HL-60 (cell line): ENCODE data around the gene TMEM117.

ENCODE experiments used
- DNase-seq, 2 experiments: peaks; one replicate each; pipeline ENCODE4 v3.0.0-alpha.2; 2010 to 2020; ENCODE audit warnings: low read depth in 1 of 2, low spot score in 1 of 2
- H3K27ac ChIP-seq: fragments of 250-450 bp; sonication (Bioruptor Pico); replicated peaks from 2 replicates; pipeline ENCODE4 v1.5.1; 2020; ENCODE audit warnings: mild to moderate bottlenecking, moderate library complexity
- H3K27me3 ChIP-seq: fragments of 250-450 bp; sonication (Bioruptor Pico); 2 replicates; pipeline ENCODE4 v1.5.1; 2021; ENCODE audit warnings: mild to moderate bottlenecking, moderate library complexity; ENCODE audit not compliant: insufficient read depth, poor library complexity, severe bottlenecking
- H3K4me3 ChIP-seq: replicated peaks from 2 replicates; pipeline ENCODE4 v1.5.1; 2011; ENCODE audit warnings: mild to moderate bottlenecking, control low read depth, low read length; ENCODE audit not compliant: insufficient read depth
- CTCF ChIP-seq: IDR thresholded peaks from one replicate; pipeline ENCODE4 v1.5.1; 2011; ENCODE audit warnings: low read length, control low read depth, inconsistent platforms; ENCODE audit not compliant: insufficient read depth
- GABPA ChIP-seq: IDR thresholded peaks from 2 replicates; pipeline ENCODE4 v1.6.1; 2012; ENCODE audit warnings: low read depth
- POLR2AphosphoS5 ChIP-seq: IDR thresholded peaks from 2 replicates; pipeline ENCODE4 v1.6.1; 2012; ENCODE audit warnings: low read depth
- SPI1 ChIP-seq: IDR thresholded peaks from 2 replicates; pipeline ENCODE4 v1.6.1; 2012; ENCODE audit warnings: low read depth, mild to moderate bottlenecking, borderline replicate concordance
- TF ChIP-seq, protein P1 (sequence below): IDR thresholded peaks from 2 replicates; pipeline ENCODE4 v1.6.1; 2012; ENCODE audit warnings: low read depth; ENCODE audit not compliant: insufficient replicate concordance

The TMEM117 gene

DNA sequence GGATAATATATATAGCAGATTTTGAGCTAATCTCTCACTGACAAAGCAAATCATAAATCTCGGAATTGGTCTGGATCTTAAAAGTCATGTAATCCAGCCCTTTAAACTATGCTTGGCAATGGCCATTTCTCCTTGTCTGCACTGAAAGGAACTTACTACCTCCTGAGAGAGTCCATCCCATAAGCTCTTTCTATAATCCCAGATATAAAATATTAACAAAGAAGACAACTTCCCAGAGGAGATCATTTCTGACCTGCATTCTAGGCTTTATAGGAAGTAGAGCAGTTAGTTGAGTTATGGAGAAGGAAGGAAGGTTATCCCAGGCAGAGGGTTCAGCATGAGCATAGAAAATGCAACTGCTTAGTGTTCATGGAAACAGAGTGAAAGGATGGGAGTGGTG lies 99.7 kb downstream of the TMEM117 start:
- TF ChIP-seq SPI1 = no peak
- TF ChIP-seq CTCF = no peak
- TF ChIP-seq, protein P1, sequence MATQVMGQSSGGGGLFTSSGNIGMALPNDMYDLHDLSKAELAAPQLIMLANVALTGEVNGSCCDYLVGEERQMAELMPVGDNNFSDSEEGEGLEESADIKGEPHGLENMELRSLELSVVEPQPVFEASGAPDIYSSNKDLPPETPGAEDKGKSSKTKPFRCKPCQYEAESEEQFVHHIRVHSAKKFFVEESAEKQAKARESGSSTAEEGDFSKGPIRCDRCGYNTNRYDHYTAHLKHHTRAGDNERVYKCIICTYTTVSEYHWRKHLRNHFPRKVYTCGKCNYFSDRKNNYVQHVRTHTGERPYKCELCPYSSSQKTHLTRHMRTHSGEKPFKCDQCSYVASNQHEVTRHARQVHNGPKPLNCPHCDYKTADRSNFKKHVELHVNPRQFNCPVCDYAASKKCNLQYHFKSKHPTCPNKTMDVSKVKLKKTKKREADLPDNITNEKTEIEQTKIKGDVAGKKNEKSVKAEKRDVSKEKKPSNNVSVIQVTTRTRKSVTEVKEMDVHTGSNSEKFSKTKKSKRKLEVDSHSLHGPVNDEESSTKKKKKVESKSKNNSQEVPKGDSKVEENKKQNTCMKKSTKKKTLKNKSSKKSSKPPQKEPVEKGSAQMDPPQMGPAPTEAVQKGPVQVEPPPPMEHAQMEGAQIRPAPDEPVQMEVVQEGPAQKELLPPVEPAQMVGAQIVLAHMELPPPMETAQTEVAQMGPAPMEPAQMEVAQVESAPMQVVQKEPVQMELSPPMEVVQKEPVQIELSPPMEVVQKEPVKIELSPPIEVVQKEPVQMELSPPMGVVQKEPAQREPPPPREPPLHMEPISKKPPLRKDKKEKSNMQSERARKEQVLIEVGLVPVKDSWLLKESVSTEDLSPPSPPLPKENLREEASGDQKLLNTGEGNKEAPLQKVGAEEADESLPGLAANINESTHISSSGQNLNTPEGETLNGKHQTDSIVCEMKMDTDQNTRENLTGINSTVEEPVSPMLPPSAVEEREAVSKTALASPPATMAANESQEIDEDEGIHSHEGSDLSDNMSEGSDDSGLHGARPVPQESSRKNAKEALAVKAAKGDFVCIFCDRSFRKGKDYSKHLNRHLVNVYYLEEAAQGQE = no peak
- no peak for TF ChIP-seq GABPA
- no peak for TF ChIP-seq POLR2AphosphoS5
- no peak for DNase-seq
- Histone ChIP-seq H3K4me3 (no peak overlapping the region), H3K27me3 (no peaks in the 10 kb centered on the region), H3K27ac (no peak overlapping the region)

GRCh38 chr12:43937947-43938346 lies 102.1 kb downstream of the TMEM117 start:
- no peak overlapping the region for H3K27ac ChIP-seq
- TF ChIP-seq CTCF = no peak
- TF ChIP-seq GABPA = no peak
- TF ChIP-seq POLR2AphosphoS5 = no peak
- TF ChIP-seq, protein P1 = no peak
- no peak for TF ChIP-seq SPI1
- H3K4me3 ChIP-seq = no peak overlapping the region
- DNase-seq = no peak
- H3K27me3 ChIP-seq = peaks cover 4% of the 10 kb centered on the region

DNA sequence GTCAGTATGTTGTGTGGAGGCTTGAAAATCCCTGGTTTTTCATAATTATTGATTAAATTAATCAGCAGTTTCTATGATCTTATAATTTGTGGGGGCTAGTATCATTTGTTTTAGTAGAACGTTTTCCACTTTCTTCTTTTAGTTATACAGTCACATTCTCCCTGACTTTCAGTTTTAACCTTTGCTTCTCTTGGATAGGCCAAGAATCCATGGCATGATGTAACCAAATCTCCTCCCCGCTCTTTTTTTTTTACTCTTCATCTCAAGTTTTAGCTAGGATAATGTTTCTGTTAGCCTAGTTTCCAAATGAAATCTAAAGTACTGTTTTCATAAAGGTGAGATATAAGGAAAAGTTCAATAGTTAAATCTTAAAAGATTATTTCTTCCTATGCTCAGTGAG lies 106.5 kb downstream of the TMEM117 start:
- DNase-seq = no peak
- TF ChIP-seq CTCF = no peak
- TF ChIP-seq SPI1 = no peak
- TF ChIP-seq GABPA = no peak
- TF ChIP-seq, protein P1 = no peak
- TF ChIP-seq POLR2AphosphoS5 = no peak
- Histone ChIP-seq H3K4me3 (no peak overlapping the region), H3K27ac (no peak overlapping the region), H3K27me3 (peaks cover 4% of the 10 kb centered on the region)
